Neural progenitor cell (in vitro differentiated cells): ENCODE results near the gene MRC1. TPM values are rescaled to one million over a fixed set of nuclear protein-coding genes. Genes with fewer than 3 reads are reported as not detected.
A peak's percentile ranks its signal among the peaks of the same experiment; 100 is the strongest.

Experiments
- DNase-seq: peaks from one replicate; pipeline ENCODE4 v3.0.0-alpha.2; 2016; ENCODE audit warnings: low spot score
- H2AFZ ChIP-seq: fragments of 200-600 bp; sonication (generic); replicated peaks from 2 replicates; pipeline ENCODE4 v1.6.1; 2016; ENCODE audit warnings: antibody characterized with exemption
- H3F3A ChIP-seq: fragments of 200-600 bp; sonication (generic); 2 replicates; pipeline ENCODE4 v1.6.1; 2016; ENCODE audit warnings: antibody characterized with exemption, low read depth
- H3K27ac ChIP-seq: fragments of 200-600 bp; sonication (generic); 2 replicates; pipeline ENCODE4 v1.5.1; 2016; ENCODE audit warnings: mild to moderate bottlenecking
- H3K27me3 ChIP-seq: fragments of 200-600 bp; sonication (generic); 2 replicates; pipeline ENCODE4 v1.6.1; 2016; ENCODE audit warnings: mild to moderate bottlenecking, moderate library complexity
- H3K36me3 ChIP-seq: fragments of 200-600 bp; sonication (generic); 2 replicates; pipeline ENCODE4 v1.5.1; 2016
- H3K4me1 ChIP-seq: fragments of 200-600 bp; sonication (generic); 2 replicates; pipeline ENCODE4 v1.6.1; 2016; ENCODE audit warnings: mixed run types
- H3K4me2 ChIP-seq: fragments of 200-600 bp; sonication (generic); 2 replicates; pipeline ENCODE4 v1.6.1; 2016
- H3K4me3 ChIP-seq: fragments of 200-600 bp; sonication (generic); 2 replicates; pipeline ENCODE4 v1.5.1; 2016
- H3K79me2 ChIP-seq: fragments of 200-600 bp; sonication (generic); 2 replicates; pipeline ENCODE4 v1.6.1; 2016; ENCODE audit warnings: low read depth
- H3K9ac ChIP-seq: fragments of 200-600 bp; sonication (generic); 2 replicates; pipeline ENCODE4 v1.6.1; 2016
- H3K9me3 ChIP-seq: fragments of 200-600 bp; sonication (generic); 2 replicates; pipeline ENCODE4 v1.5.1; 2016; ENCODE audit warnings: low read depth
- H4K20me1 ChIP-seq: fragments of 200-600 bp; sonication (generic); 2 replicates; pipeline ENCODE4 v1.6.1; 2016; ENCODE audit warnings: low read depth
- H3K27ac Mint-ChIP-seq: 3 replicates; pipeline ENCODE4 v1.8.0; 2021; ENCODE audit warnings: mixed read lengths
- H3K27me3 Mint-ChIP-seq: 2 replicates; pipeline ENCODE4 v1.8.0; 2022; ENCODE audit warnings: low read depth, mild to moderate bottlenecking, inconsistent platforms, moderate library complexity, mixed read lengths; ENCODE audit not compliant: insufficient read depth
- H3K36me3 Mint-ChIP-seq: 3 replicates; pipeline ENCODE4 v1.8.0; 2021; ENCODE audit warnings: mixed read lengths
- H3K4me1 Mint-ChIP-seq: 3 replicates; pipeline ENCODE4 v1.8.0; 2021; ENCODE audit warnings: mixed read lengths
- H3K4me3 Mint-ChIP-seq: 3 replicates; pipeline ENCODE4 v1.8.0; 2021; ENCODE audit warnings: mild to moderate bottlenecking, moderate library complexity, mixed read lengths
- H3K9me3 Mint-ChIP-seq: 3 replicates; pipeline ENCODE4 v1.8.0; 2020; ENCODE audit warnings: mixed read lengths
- CTCF ChIP-seq: fragments of 200-600 bp; sonication (generic); IDR thresholded peaks from 2 replicates; pipeline ENCODE4 v1.5.1; 2017; ENCODE audit warnings: antibody characterized with exemption, mild to moderate bottlenecking
- EZH2 ChIP-seq: fragments of 200-600 bp; sonication (generic); IDR thresholded peaks from 2 replicates; pipeline ENCODE4 v1.6.1; 2017; ENCODE audit warnings: antibody characterized with exemption, mild to moderate bottlenecking, moderate library complexity
- EZH2phosphoT487 ChIP-seq: fragments of 200-600 bp; sonication (generic); IDR thresholded peaks from 2 replicates; pipeline ENCODE4 v1.6.1; 2017; ENCODE audit warnings: antibody characterized with exemption
- total RNA-seq: library from RNA; depleted of rRNA; stranded (reverse); fragments of >200 nt; gene quantifications from 2 replicates; pipeline ENCODE4 v1.2.3, GENCODE V29; 2015; ENCODE audit warnings: low replicate concordance

MRC1 gene
- total RNA-seq, 1 donor from 2014 or later = not detected

GRCh38 chr10:17891435-17891834 lies 82.3 kb downstream of the MRC1 start:
- Histone ChIP-seq H3K4me3 (no peak overlapping the region), H3F3A (no peaks in the 10 kb centered on the region), H3K27me3 (no peaks in the 10 kb centered on the region), H2AFZ (no peak overlapping the region), H4K20me1 (no peaks in the 10 kb centered on the region), H3K79me2 (no peaks in the 10 kb centered on the region), H3K36me3 (no peaks in the 10 kb centered on the region), H3K27ac (no peak overlapping the region), H3K9ac (no peak overlapping the region), H3K4me2 (no peak overlapping the region), H3K4me1 (no peaks in the 10 kb centered on the region), H3K9me3 (no peaks in the 10 kb centered on the region)
- TF ChIP-seq CTCF = no peak
- TF ChIP-seq EZH2phosphoT487 = no peak
- no peak for TF ChIP-seq EZH2
- DNase-seq = no peak
- Mint-ChIP-seq H3K27ac (no peak overlapping the region), H3K27me3 (peaks cover 2% of the 10 kb centered on the region), H3K4me1 (no peaks in the 10 kb centered on the region), H3K9me3 (no peaks in the 10 kb centered on the region), H3K36me3 (no peaks in the 10 kb centered on the region), H3K4me3 (no peak overlapping the region)

GRCh38 chr10:17904564-17904963 lies 95.4 kb downstream of the MRC1 start:
- H3K27ac ChIP-seq = no peak overlapping the region
- no peaks in the 10 kb centered on the region for H3K27me3 Mint-ChIP-seq
- H3K4me3 ChIP-seq = no peak overlapping the region
- H3K9me3 Mint-ChIP-seq = no peaks in the 10 kb centered on the region
- H3K9me3 ChIP-seq = no peaks in the 10 kb centered on the region
- DNase-seq = no peak
- H3K9ac ChIP-seq = no peak overlapping the region
- peak overlapping the region; percentile 65 for H2AFZ ChIP-seq
- no peak overlapping the region for H3K27ac Mint-ChIP-seq
- H3K4me1 ChIP-seq = no peaks in the 10 kb centered on the region
- no peaks in the 10 kb centered on the region for H3F3A ChIP-seq
- H4K20me1 ChIP-seq = no peaks in the 10 kb centered on the region
- peaks cover 8% of the 10 kb centered on the region for H3K4me1 Mint-ChIP-seq
- TF ChIP-seq CTCF = no peak
- TF ChIP-seq EZH2phosphoT487 = no peak
- no peak for TF ChIP-seq EZH2
- no peak overlapping the region for H3K4me3 Mint-ChIP-seq
- H3K4me2 ChIP-seq = no peak overlapping the region
- no peaks in the 10 kb centered on the region for H3K36me3 ChIP-seq
- no peaks in the 10 kb centered on the region for H3K79me2 ChIP-seq
- H3K27me3 ChIP-seq = no peaks in the 10 kb centered on the region
- H3K36me3 Mint-ChIP-seq = no peaks in the 10 kb centered on the region

- Histone ChIP-seq H3K79me2 (no peaks in the 10 kb centered on the region), H3K27me3 (no peaks in the 10 kb centered on the region), H3K27ac (no peak overlapping the region), H3F3A (no peaks in the 10 kb centered on the region), H4K20me1 (no peaks in the 10 kb centered on the region), H3K4me3 (no peak overlapping the region), H3K9ac (no peak overlapping the region), H3K9me3 (no peaks in the 10 kb centered on the region), H3K4me1 (no peaks in the 10 kb centered on the region), H2AFZ (no peak overlapping the region), H3K4me2 (no peak overlapping the region), H3K36me3 (no peaks in the 10 kb centered on the region)
- Mint-ChIP-seq H3K27ac (no peak overlapping the region), H3K27me3 (no peaks in the 10 kb centered on the region), H3K36me3 (no peaks in the 10 kb centered on the region), H3K4me3 (no peak overlapping the region), H3K4me1 (peaks cover 8% of the 10 kb centered on the region), H3K9me3 (no peaks in the 10 kb centered on the region)
- TF ChIP-seq EZH2phosphoT487 = no peak
- no peak for TF ChIP-seq EZH2
- TF ChIP-seq CTCF = no peak
- DNase-seq = no peak
These were observed 96.3 kb downstream of the MRC1 start for GRCh38 chr10:17905491-17905890.

- H3K27ac Mint-ChIP-seq = no peak overlapping the region
These were observed 96.9 kb downstream of the MRC1 start for GRCh38 chr10:17906002-17906401.

More at GRCh38 chr10:17906002-17906401, 96.9 kb downstream of the MRC1 start:
- Histone ChIP-seq H3K36me3 (no peaks in the 10 kb centered on the region), H3F3A (no peaks in the 10 kb centered on the region), H3K79me2 (no peaks in the 10 kb centered on the region), H3K9ac (no peak overlapping the region), H3K4me2 (no peak overlapping the region), H3K4me3 (no peak overlapping the region), H3K27ac (no peak overlapping the region), H2AFZ (no peak overlapping the region), H3K9me3 (no peaks in the 10 kb centered on the region), H3K27me3 (no peaks in the 10 kb centered on the region), H3K4me1 (no peaks in the 10 kb centered on the region), H4K20me1 (no peaks in the 10 kb centered on the region)
- H3K4me3 Mint-ChIP-seq = no peak overlapping the region
- TF ChIP-seq EZH2phosphoT487 (no peak), CTCF (no peak), EZH2 (no peak)
- no peaks in the 10 kb centered on the region for H3K27me3 Mint-ChIP-seq
- H3K9me3 Mint-ChIP-seq = no peaks in the 10 kb centered on the region
- H3K36me3 Mint-ChIP-seq = no peaks in the 10 kb centered on the region
- no peak for DNase-seq
- H3K4me1 Mint-ChIP-seq = peaks cover 8% of the 10 kb centered on the region
